ENCODE data around the gene GARNL3. TPM values are rescaled to one million over a fixed set of nuclear protein-coding genes. Genes with fewer than 3 reads are reported as not detected.

Gene GARNL3
- total RNA-seq, 2 experiments from 2014 or later, result 16.1 to 17.2 TPM

DNA sequence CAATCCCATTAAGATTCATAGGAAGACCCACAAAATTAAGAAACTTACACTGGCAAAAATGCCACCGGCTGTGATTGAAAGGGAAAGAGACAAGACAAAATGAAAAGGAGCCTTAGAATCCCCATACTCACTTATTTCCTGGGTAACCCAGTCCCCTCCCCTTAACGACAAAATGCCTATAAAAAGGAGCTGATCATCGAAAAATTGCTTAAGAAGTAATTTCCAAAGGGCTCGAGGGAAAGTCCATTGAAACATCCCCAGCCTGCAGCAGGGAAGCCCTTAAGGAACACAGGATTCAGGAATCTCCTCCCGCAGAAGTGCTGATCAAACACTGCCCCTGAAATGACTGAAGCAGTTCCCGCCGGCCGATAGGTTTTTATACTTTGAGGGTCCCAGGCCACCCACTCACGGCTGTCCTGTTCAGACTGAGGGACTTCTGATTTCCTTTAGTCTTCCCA lies 158.9 kb downstream of the GARNL3 start:
- H3K9me3 ChIP-seq (ENCODE audit: low read length), result no peaks in the 10 kb centered on the region
- peaks cover 36% of the 10 kb centered on the region; the same call in 1 of the 2 replicates for H3K79me2 ChIP-seq (ENCODE audit: insufficient read depth, low read depth, low read length)
- peak overlapping the region; percentile 97 for H3K4me2 ChIP-seq (ENCODE audit: low read length)
- TF ChIP-seq, protein P1, sequence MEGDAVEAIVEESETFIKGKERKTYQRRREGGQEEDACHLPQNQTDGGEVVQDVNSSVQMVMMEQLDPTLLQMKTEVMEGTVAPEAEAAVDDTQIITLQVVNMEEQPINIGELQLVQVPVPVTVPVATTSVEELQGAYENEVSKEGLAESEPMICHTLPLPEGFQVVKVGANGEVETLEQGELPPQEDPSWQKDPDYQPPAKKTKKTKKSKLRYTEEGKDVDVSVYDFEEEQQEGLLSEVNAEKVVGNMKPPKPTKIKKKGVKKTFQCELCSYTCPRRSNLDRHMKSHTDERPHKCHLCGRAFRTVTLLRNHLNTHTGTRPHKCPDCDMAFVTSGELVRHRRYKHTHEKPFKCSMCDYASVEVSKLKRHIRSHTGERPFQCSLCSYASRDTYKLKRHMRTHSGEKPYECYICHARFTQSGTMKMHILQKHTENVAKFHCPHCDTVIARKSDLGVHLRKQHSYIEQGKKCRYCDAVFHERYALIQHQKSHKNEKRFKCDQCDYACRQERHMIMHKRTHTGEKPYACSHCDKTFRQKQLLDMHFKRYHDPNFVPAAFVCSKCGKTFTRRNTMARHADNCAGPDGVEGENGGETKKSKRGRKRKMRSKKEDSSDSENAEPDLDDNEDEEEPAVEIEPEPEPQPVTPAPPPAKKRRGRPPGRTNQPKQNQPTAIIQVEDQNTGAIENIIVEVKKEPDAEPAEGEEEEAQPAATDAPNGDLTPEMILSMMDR (conservative IDR thresholded peaks at IDR 0.05; ENCODE audit: low read length), result peak; percentile 21; the same call in 1 of the 2 replicates
- TF ChIP-seq EZH2phosphoT487 (IDR thresholded peaks at IDR 0.05; ENCODE audit: borderline replicate concordance, low read depth, low read length), result no peak
- ChIA-PET POLR2A (interaction anchor here (0.6 to 1.3 kb wide), 5 partner anchors 13 to 902 kb away, joined by 3 to 5 read pairs (median 3); partner anchors contain the start of genes LRSAM1, RPL12 and SLC2A8), CTCF (ENCODE audit: unreplicated experiment) (interaction anchor here (0.6 kb wide), 1 partner anchor 503 kb away, joined by 3 read pairs; no protein-coding TSS in a partner anchor)
- H3K27ac ChIP-seq (ENCODE audit: low read depth, low read length, poor library complexity, severe bottlenecking), result peak overlapping the region; percentile 41
- H2AFZ ChIP-seq (ENCODE audit: low read length), result peak overlapping the region; percentile 96
- intact Hi-C loops (cut with micrococcal nuclease; ENCODE audit: unreplicated experiment), result no loop called here
- no peaks in the 10 kb centered on the region for H3K9me2 ChIP-seq (ENCODE audit: insufficient read depth, low read length)
- peak overlapping the region; percentile 84 for H3K4me3 ChIP-seq (ENCODE audit: low read depth, low read length, poor library complexity, severe bottlenecking)
- H4K20me1 ChIP-seq (ENCODE audit: insufficient read depth, low read length), result no peaks in the 10 kb centered on the region
- BruUV-seq (replicated peaks), result TSS peak; percentile 83
- H3K4me1 ChIP-seq (ENCODE audit: insufficient read depth, low read length, poor library complexity, severe bottlenecking), result peaks cover 22% of the 10 kb centered on the region
- H3K36me3 ChIP-seq (ENCODE audit: insufficient read depth, low read length), result peaks cover 11% of the 10 kb centered on the region
- peak; percentile 17 for DNase-seq (ENCODE audit: low spot score)

DNA sequence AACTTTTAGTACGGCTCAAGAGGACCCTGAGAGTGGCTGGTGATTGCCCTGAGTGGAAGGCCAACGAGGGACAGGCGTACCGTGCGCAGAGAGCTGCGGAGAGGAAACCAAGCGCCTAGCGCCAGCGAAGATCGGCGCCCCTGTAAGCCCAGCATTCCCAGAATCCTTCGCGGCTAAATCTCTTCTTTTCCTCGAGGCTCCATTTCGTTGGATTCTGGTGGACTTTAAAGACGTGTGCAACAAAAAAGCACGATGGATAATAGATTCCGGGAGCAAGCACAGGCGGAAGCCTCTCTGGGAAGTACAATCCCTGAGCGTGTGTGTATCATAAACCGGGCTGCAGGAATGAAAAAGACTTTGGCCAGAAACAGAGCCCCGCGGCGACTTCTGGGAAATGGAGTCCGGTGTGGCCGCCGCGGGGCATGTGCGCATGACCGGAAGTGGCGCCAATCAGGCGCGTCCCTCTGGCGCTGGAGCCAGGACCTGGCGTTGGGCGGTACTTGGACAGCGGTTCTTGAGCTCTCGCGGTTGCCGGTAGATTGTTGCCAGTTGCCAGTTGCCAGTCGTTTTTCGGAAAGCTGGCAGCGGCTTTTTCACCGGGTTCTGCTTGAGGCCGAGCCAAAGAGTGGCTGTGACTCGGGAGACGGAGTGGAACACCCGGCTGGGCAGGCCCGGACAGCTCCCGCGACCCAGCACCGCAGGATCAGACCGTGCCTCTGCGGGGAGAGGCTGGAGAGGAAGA lies 159.5 kb downstream of the GARNL3 start, which contains the start of gene ZNF79:
Gene ZNF79, plus strand, starts transcription at position 449 of the 742 bp plus-strand sequence. CDS start 406 bp downstream, outside the sequence.
- peaks cover 36% of the 10 kb centered on the region; the same call in 1 of the 2 replicates for H3K79me2 ChIP-seq (ENCODE audit: insufficient read depth, low read depth, low read length)
- intact Hi-C loops (cut with micrococcal nuclease; ENCODE audit: unreplicated experiment), result loop anchor here (1.0 to 2.0 kb wide), 3 partner anchors 27 to 209 kb away; partner anchors contain the start of genes LRSAM1, RPL12 and SLC2A8

More for the DNA sequence above, 159.5 kb downstream of the GARNL3 start, which contains the start of gene ZNF79:
- H4K20me1 ChIP-seq (ENCODE audit: insufficient read depth, low read length), result no peaks in the 10 kb centered on the region
- BruUV-seq (replicated peaks), result no TSS peak
- H3K4me1 ChIP-seq (ENCODE audit: insufficient read depth, low read length, poor library complexity, severe bottlenecking), result peaks cover 22% of the 10 kb centered on the region
- CTCF ChIA-PET (ENCODE audit: unreplicated experiment), result interaction anchor here (0.6 kb wide), 1 partner anchor 504 kb away, joined by 3 read pairs; no protein-coding TSS in a partner anchor
- H2AFZ ChIP-seq (ENCODE audit: low read length), result peak within 1 kb of the TSS; percentile 96
- peak within 1 kb of the TSS; percentile 41 for H3K27ac ChIP-seq (ENCODE audit: low read depth, low read length, poor library complexity, severe bottlenecking)
- TF ChIP-seq, protein P1 (conservative IDR thresholded peaks at IDR 0.05; ENCODE audit: low read length), result 0 out of 2 replicates have a peak, but pooled peaks have one; percentile 3
- TF ChIP-seq EZH2phosphoT487 (IDR thresholded peaks at IDR 0.05; ENCODE audit: borderline replicate concordance, low read depth, low read length), result no peak
- peaks cover 17% of the 10 kb centered on the region for H3K36me3 ChIP-seq (ENCODE audit: insufficient read depth, low read length)
- H3K9me3 ChIP-seq (ENCODE audit: low read length), result no peaks in the 10 kb centered on the region
- peak; percentile 89 for DNase-seq (ENCODE audit: low spot score)
- POLR2A ChIA-PET, result interaction anchor here (0.5 to 1.3 kb wide), 7 partner anchors 18 to 903 kb away, joined by 3 to 5 read pairs (median 3); partner anchors contain the start of genes LRSAM1, RPL12 and SLC2A8
- H3K9me2 ChIP-seq (ENCODE audit: insufficient read depth, low read length), result no peaks in the 10 kb centered on the region
- peak within 1 kb of the TSS; percentile 84 for H3K4me3 ChIP-seq (ENCODE audit: low read depth, low read length, poor library complexity, severe bottlenecking)
- H3K4me2 ChIP-seq (ENCODE audit: low read length), result peak within 1 kb of the TSS; percentile 97

Data from OCI-LY7 (cell line).